Measurements from ENCODE around the gene KLHDC9.

Gene KLHDC9

GRCh38 chr1:161076410-161076809, 21.8 kb upstream of the KLHDC9 start:
- no peak for DNase-seq (ENCODE audit: low spot score)

- no peak for DNase-seq (ENCODE audit: low spot score)
Observed at GRCh38 chr1:161077426-161077825, 20.7 kb upstream of the KLHDC9 start.

- no peak for DNase-seq (ENCODE audit: low spot score)
Observed at GRCh38 chr1:161079436-161080110, 18.6 kb upstream of the KLHDC9 start.

GRCh38 chr1:161080441-161081405, 17.4 kb upstream of the KLHDC9 start:
- no peak for DNase-seq (ENCODE audit: low spot score)

- DNase-seq (ENCODE audit: low spot score) = no peak
Observed at GRCh38 chr1:161081519-161081918, 16.6 kb upstream of the KLHDC9 start.

GRCh38 chr1:161082483-161082882, 15.7 kb upstream of the KLHDC9 start:
- no peak for DNase-seq (ENCODE audit: low spot score)

GRCh38 chr1:161082996-161083747, 15.0 kb upstream of the KLHDC9 start:
- DNase-seq (ENCODE audit: low spot score) = no peak

- DNase-seq (ENCODE audit: low spot score) = no peak
Observed at GRCh38 chr1:161083748-161084596, 14.2 kb upstream of the KLHDC9 start.

GRCh38 chr1:161084597-161084988, 13.6 kb upstream of the KLHDC9 start:
- DNase-seq (ENCODE audit: low spot score) = no peak

GRCh38 chr1:161085165-161085564, 13.0 kb upstream of the KLHDC9 start:
- no peak for DNase-seq (ENCODE audit: low spot score)

- DNase-seq (ENCODE audit: low spot score) = no peak
Observed at GRCh38 chr1:161086457-161086856, 11.7 kb upstream of the KLHDC9 start.

- DNase-seq (ENCODE audit: low spot score) = no peak
Observed at GRCh38 chr1:161088587-161089110, 9.5 kb upstream of the KLHDC9 start.

GRCh38 chr1:161089251-161089924, 8.8 kb upstream of the KLHDC9 start, which contains the start of gene NECTIN4:
Gene NECTIN4 (minus strand): TSS chr1:161089558. CDS start chr1:161089296, 262 bp downstream.
- DNase-seq (ENCODE audit: low spot score) = no peak

GRCh38 chr1:161089938-161090337, 8.2 kb upstream of the KLHDC9 start:
- DNase-seq (ENCODE audit: low spot score) = no peak

- DNase-seq (ENCODE audit: low spot score) = no peak
Observed at GRCh38 chr1:161090617-161091016, 7.5 kb upstream of the KLHDC9 start.

- DNase-seq (ENCODE audit: low spot score) = no peak
Observed at GRCh38 chr1:161091093-161091492, 7.1 kb upstream of the KLHDC9 start.

- DNase-seq (ENCODE audit: low spot score) = no peak
Observed at GRCh38 chr1:161091796-161092507, 6.2 kb upstream of the KLHDC9 start.

- DNase-seq (ENCODE audit: low spot score) = no peak
Observed at GRCh38 chr1:161092621-161093028, 5.5 kb upstream of the KLHDC9 start.

- DNase-seq (ENCODE audit: low spot score) = no peak
Observed at GRCh38 chr1:161094481-161094880, 3.7 kb upstream of the KLHDC9 start.

- DNase-seq (ENCODE audit: low spot score) = no peak
Observed at GRCh38 chr1:161095230-161095629, 2.9 kb upstream of the KLHDC9 start.

All from Ammon's horn (tissue), 1 donor.